Measurements from ENCODE around the gene XRCC1.
"Not testable (repeated sequence)": the region's sequence is repeated elsewhere in the genome, so short reads cannot be mapped to it uniquely, and the experiment has no call there.

The XRCC1 gene

DNA sequence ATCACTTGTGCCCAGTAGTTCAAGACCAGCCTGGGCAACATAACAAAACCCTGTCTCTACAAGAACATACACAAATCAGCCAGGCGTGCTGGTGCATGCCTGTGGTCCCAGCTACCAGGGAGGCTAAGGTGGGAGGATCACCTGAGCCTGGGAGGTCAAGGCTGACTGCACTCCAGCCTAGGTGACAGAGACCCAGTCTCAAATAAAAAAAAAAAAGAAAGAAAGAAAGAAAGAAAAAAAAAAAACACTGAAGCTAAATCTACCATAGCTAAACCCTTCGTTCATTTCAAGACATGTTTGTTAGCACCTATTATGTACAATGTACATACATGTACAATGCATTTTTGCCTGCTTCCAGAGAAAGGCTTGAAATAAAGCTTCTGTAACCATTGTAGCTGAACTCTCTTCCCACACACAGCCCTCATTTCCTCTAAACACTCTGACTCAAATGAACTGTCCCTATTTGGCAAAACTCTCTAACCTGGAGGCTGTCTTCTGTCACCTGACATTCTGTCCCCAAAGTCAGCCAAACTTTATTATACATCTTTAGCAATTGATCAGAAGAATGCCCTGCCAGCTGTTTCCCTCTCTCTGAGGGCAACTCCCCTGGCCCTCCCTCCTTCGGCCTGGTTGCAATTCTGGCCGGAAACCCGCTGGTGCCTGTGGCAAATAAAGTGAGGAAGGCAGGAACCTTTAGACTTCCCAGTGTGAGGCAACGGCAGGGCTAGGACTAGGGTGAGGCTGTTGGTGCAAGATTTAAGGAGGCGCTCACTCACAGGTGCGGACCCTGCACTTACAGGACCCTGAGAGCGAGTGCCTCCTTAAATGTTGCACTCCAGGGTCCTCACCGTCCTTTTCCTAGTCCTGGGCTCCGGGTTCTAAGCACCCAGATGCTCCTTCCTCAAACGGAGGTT, 50.1 kb downstream of the XRCC1 start:
- Histone ChIP-seq H3K9ac (ENCODE audit: low read length) (peak overlapping the region; percentile 12), H3K4me1 (ENCODE audit: control insufficient read depth, low read depth, low read length) (peaks cover 4% of the 10 kb centered on the region), H3K27ac (ENCODE audit: low read length) (no peak overlapping the region), H3K36me3 (ENCODE audit: control insufficient read depth, low read depth, low read length) (no peaks in the 10 kb centered on the region), H3K9me3 (ENCODE audit: control insufficient read depth, low read depth, low read length) (no peaks in the 10 kb centered on the region), H3K4me3 (ENCODE audit: low read length) (peak overlapping the region; percentile 85), H3K27me3 (ENCODE audit: control insufficient read depth, insufficient read depth, low read length) (peaks cover 31% of the 10 kb centered on the region)

DNA sequence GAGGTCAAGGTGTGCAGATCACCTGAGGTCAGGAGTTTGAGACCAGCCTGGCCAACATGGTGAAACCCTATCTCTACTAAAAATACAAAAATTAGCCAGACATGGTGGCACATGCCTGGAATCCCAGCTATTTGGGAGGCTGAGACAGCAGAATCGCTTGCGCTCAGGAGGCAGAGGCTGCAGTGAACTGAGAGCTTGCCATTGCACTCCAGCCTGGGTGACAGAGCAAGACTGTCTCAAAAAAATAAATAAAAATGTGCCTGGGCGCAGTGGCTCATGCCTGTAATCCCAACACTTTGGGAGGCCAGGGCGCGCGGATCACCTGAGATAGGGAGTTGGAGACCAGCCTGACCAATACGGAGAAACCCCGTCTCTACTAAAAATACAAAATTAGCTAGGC, 51.6 kb downstream of the XRCC1 start:
- H3K4me1 ChIP-seq (ENCODE audit: control insufficient read depth, low read depth, low read length); H3K4me3 ChIP-seq (ENCODE audit: low read length); H3K9me3 ChIP-seq (ENCODE audit: control insufficient read depth, low read depth, low read length); H3K36me3 ChIP-seq (ENCODE audit: control insufficient read depth, low read depth, low read length); H3K9ac ChIP-seq (ENCODE audit: low read length); H3K27ac ChIP-seq (ENCODE audit: low read length): not testable (repeated sequence)
- H3K27me3 ChIP-seq (ENCODE audit: control insufficient read depth, insufficient read depth, low read length) = peaks cover 30% of the 10 kb centered on the region

DNA sequence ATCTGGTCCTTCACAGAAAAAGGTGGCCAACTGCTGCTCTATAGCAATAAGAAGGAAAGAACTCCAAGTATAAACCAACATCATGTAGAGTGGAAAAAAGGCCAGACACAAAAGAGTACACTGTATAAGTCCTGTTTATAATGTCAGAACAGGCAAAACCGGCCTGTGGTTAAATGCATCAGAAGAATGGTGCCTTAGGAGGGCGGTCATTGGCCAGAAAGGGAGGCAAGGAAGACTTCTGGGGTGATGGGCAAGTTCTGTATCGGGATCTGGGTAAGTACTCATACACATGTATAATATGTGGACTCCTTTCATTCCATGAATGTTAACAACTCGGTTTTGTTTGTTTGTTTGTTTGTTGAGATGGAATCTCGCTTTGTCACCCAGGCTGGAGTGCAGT, 52.4 kb downstream of the XRCC1 start:
- Histone ChIP-seq H3K9ac (ENCODE audit: low read length) (no peak overlapping the region), H3K27ac (ENCODE audit: low read length) (no peak overlapping the region), H3K4me1 (ENCODE audit: control insufficient read depth, low read depth, low read length) (peaks cover 6% of the 10 kb centered on the region), H3K9me3 (ENCODE audit: control insufficient read depth, low read depth, low read length) (no peaks in the 10 kb centered on the region), H3K36me3 (ENCODE audit: control insufficient read depth, low read depth, low read length) (no peaks in the 10 kb centered on the region), H3K4me3 (ENCODE audit: low read length) (no peak overlapping the region), H3K27me3 (ENCODE audit: control insufficient read depth, insufficient read depth, low read length) (peaks cover 23% of the 10 kb centered on the region)

DNA sequence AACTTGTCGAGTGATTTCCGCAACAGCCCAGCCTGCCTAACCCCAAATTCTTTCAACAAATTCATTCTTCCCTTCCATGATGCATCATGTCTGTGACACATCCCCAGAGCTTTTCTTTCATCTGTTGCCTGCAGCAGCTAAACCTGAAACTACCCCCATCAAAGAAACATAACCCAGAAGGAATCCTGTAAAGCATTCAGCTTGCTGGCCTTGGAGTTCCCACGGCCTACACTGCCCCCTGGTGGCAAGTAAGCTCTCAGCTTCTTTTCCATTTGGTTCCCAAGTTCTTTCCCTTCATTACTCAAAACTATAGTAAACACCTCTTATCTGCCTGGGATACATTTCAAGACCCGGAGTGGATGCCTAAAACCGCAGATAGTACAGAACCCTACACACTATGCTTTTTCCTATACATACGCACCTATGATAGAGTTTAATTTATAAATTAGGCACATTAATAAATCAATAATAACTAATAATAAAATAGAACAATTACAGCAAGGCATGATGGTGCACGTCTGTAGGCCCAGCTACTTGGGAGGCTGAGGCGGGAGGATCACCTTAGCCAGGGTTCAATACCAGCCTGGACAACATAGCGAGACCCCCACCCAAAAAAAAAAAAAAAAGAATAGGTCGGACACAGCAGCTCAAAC, 55.8 kb downstream of the XRCC1 start:
- H3K4me3 ChIP-seq (ENCODE audit: low read length) = no peak overlapping the region
- H3K9ac ChIP-seq (ENCODE audit: low read length) = no peak overlapping the region
- peaks cover 3% of the 10 kb centered on the region for H3K4me1 ChIP-seq (ENCODE audit: control insufficient read depth, low read depth, low read length)
- no peaks in the 10 kb centered on the region for H3K36me3 ChIP-seq (ENCODE audit: control insufficient read depth, low read depth, low read length)
- no peak overlapping the region for H3K27ac ChIP-seq (ENCODE audit: low read length)
- no peaks in the 10 kb centered on the region for H3K9me3 ChIP-seq (ENCODE audit: control insufficient read depth, low read depth, low read length)
- H3K27me3 ChIP-seq (ENCODE audit: control insufficient read depth, insufficient read depth, low read length) = no peaks in the 10 kb centered on the region

DNA sequence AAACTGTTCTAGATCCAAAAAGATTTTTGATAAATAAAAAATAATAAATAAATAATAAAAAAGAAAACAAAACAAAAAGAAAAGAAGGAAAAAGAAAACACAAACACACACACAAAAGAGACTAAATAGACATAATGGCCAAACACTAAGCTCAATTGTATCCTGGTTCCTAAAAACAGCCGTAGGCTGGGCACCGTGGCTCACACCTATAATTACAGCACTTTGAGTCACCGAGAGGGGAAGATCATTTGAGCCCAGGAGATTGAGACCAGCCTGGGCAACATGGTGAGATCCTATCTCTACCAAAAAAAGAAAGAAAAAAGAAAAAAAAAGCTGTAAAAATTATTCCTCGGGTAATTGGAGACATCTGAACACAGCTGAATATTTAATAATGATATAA, 57.3 kb downstream of the XRCC1 start:
- Histone ChIP-seq H3K4me1 (ENCODE audit: control insufficient read depth, low read depth, low read length) (peaks cover 3% of the 10 kb centered on the region), H3K9me3 (ENCODE audit: control insufficient read depth, low read depth, low read length) (no peaks in the 10 kb centered on the region), H3K36me3 (ENCODE audit: control insufficient read depth, low read depth, low read length) (no peaks in the 10 kb centered on the region), H3K27me3 (ENCODE audit: control insufficient read depth, insufficient read depth, low read length) (no peaks in the 10 kb centered on the region), H3K9ac (ENCODE audit: low read length) (no peak overlapping the region), H3K27ac (ENCODE audit: low read length) (no peak overlapping the region), H3K4me3 (ENCODE audit: low read length) (no peak overlapping the region)

DNA sequence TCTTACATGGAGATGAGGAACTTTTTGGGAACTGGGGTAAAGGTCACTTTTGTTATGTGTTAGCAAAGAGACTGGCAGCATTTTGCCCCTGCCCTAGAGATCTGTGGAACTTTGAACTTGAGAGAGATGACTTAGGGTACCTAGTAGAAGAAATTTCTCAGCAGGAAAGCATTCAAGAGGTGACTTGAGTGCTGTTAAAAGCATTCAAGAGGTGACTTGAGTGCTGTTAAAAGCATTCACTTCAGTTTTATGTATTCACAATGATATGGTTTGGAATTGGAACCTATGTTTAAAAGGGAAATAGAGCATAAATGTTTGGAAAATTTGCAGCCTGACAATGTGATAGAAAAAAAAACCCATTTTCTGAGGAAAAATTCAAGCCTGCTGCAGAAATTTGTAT, 62.9 kb downstream of the XRCC1 start:
- not testable (repeated sequence) for H3K27ac ChIP-seq (ENCODE audit: low read length); H3K4me1 ChIP-seq (ENCODE audit: control insufficient read depth, low read depth, low read length); H3K9me3 ChIP-seq (ENCODE audit: control insufficient read depth, low read depth, low read length); H3K36me3 ChIP-seq (ENCODE audit: control insufficient read depth, low read depth, low read length); H3K9ac ChIP-seq (ENCODE audit: low read length); H3K4me3 ChIP-seq (ENCODE audit: low read length); H3K27me3 ChIP-seq (ENCODE audit: control insufficient read depth, insufficient read depth, low read length)

DNA sequence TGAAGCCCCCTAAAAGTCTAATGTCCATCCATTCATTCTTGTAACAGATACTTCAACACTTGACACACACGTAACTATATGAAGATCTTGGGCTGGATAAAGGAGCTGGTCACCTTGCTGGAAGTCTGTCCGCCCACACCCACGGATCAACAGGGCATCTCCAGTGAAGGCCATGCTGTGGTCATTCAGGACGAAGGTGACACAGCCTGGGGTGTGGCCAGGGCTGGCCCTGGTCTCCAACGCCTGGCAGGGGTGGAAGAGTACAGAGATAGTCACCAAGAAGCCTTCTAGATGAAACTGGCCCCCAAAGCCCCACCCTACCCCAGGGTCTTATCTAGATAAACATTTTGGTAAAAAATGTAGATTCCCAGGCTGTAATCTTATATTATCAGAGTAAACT, 64.0 kb downstream of the XRCC1 start:
- Histone ChIP-seq H3K27me3 (ENCODE audit: control insufficient read depth, insufficient read depth, low read length) (no peaks in the 10 kb centered on the region), H3K27ac (ENCODE audit: low read length) (no peak overlapping the region), H3K4me1 (ENCODE audit: control insufficient read depth, low read depth, low read length) (no peaks in the 10 kb centered on the region), H3K4me3 (ENCODE audit: low read length) (no peak overlapping the region), H3K9ac (ENCODE audit: low read length) (no peak overlapping the region), H3K9me3 (ENCODE audit: control insufficient read depth, low read depth, low read length) (no peaks in the 10 kb centered on the region), H3K36me3 (ENCODE audit: control insufficient read depth, low read depth, low read length) (peaks cover 4% of the 10 kb centered on the region)

DNA sequence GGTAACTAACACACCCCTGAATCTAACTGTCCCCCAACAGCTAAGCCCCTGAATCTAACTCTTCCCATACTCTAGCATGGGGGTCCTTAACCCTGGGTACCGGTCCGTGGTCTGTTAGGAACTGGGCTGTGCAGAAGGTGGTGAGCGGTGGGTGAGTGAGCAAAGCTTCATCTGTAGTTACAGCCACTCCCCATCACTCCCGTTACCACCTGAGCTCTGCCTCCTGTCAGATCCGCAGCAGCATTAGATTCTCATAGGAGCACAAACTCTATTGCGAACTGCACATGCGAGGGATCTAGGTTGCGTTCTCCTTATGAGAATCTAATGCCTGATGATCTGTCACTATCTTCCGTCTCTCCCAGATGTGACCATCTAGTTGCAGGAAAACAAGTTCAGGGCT, 64.6 kb downstream of the XRCC1 start:
- H3K9ac ChIP-seq (ENCODE audit: low read length) = no peak overlapping the region
- H3K27me3 ChIP-seq (ENCODE audit: control insufficient read depth, insufficient read depth, low read length) = no peaks in the 10 kb centered on the region

DNA sequence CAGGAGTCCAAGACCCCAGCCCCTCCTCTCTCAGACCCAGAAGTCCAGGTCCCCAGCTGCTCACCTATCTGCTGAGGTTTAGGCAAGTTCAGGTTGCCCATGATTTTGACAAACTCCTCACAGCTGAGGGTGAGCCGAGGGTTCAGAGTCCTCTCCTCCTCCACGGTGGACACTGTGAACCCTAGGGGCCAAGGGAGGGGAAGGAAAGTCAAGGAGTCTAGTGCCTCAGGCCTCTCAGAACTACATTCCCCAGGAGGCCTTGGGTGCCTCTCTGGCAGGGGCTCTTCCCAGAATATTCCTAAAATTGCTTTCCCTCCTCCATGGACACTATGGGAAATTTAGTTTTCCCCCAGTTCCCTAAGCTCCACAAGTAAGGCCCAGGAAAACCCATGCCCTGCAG, 67.4 kb downstream of the XRCC1 start:
- Histone ChIP-seq H3K4me3 (ENCODE audit: low read length) (no peak overlapping the region), H3K9ac (ENCODE audit: low read length) (no peak overlapping the region), H3K27ac (ENCODE audit: low read length) (no peak overlapping the region), H3K4me1 (ENCODE audit: control insufficient read depth, low read depth, low read length) (peaks cover 4% of the 10 kb centered on the region), H3K27me3 (ENCODE audit: control insufficient read depth, insufficient read depth, low read length) (peaks cover 14% of the 10 kb centered on the region), H3K9me3 (ENCODE audit: control insufficient read depth, low read depth, low read length) (no peaks in the 10 kb centered on the region), H3K36me3 (ENCODE audit: control insufficient read depth, low read depth, low read length) (peaks cover 4% of the 10 kb centered on the region)

More for the DNA sequence above, 64.6 kb downstream of the XRCC1 start:
- no peak overlapping the region for H3K27ac ChIP-seq (ENCODE audit: low read length)
- no peak overlapping the region for H3K4me3 ChIP-seq (ENCODE audit: low read length)
- H3K36me3 ChIP-seq (ENCODE audit: control insufficient read depth, low read depth, low read length) = peaks cover 4% of the 10 kb centered on the region
- no peaks in the 10 kb centered on the region for H3K4me1 ChIP-seq (ENCODE audit: control insufficient read depth, low read depth, low read length)
- H3K9me3 ChIP-seq (ENCODE audit: control insufficient read depth, low read depth, low read length) = no peaks in the 10 kb centered on the region

DNA sequence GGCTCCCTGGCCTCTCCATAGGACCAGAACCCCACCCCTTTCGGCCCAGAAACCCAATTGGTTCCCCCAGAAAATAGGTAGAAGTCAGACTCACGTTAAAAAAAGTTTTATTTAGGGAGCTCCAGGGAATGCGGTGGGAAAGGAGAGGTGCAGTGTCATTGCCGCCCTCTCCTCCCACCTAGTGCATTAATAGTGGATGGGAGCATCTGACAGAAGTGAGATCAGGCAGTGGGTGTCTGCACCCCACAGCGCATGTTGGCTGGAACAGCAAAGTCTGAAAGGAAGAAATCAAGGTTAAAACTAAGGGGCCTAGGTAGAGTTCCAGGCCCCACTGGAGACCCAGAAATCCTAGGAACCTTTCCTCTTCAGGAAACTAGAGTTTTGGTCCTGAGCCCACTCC, 68.7 kb downstream of the XRCC1 start:
- H3K9ac ChIP-seq (ENCODE audit: low read length) = no peak overlapping the region
- peaks cover 26% of the 10 kb centered on the region for H3K27me3 ChIP-seq (ENCODE audit: control insufficient read depth, insufficient read depth, low read length)
- no peak overlapping the region for H3K4me3 ChIP-seq (ENCODE audit: low read length)
- peaks cover 4% of the 10 kb centered on the region for H3K4me1 ChIP-seq (ENCODE audit: control insufficient read depth, low read depth, low read length)
- H3K9me3 ChIP-seq (ENCODE audit: control insufficient read depth, low read depth, low read length) = no peaks in the 10 kb centered on the region
- no peak overlapping the region for H3K27ac ChIP-seq (ENCODE audit: low read length)
- H3K36me3 ChIP-seq (ENCODE audit: control insufficient read depth, low read depth, low read length) = peaks cover 4% of the 10 kb centered on the region

DNA sequence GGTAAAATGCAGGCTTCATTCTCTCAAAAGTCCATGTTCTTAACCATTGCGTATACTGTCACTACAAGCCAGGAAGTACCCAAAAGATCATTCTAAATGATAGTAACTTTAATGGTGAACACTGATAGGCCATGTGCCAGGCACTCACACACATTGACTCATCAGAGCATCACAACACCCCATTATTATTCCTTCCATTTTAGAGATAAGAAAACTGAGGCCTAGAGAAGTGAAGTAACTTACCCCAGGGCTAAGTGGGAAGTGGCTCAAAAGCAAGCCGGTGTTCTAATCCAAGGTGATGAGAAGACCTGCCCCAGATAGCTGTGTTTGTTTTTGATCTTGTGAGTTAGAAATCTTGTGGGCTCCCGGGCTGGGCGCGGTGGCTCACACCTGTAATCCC, 69.4 kb downstream of the XRCC1 start:
- H3K27ac ChIP-seq (ENCODE audit: low read length) = no peak overlapping the region
- peaks cover 33% of the 10 kb centered on the region for H3K27me3 ChIP-seq (ENCODE audit: control insufficient read depth, insufficient read depth, low read length)
- H3K36me3 ChIP-seq (ENCODE audit: control insufficient read depth, low read depth, low read length) = peaks cover 4% of the 10 kb centered on the region
- peaks cover 4% of the 10 kb centered on the region for H3K4me1 ChIP-seq (ENCODE audit: control insufficient read depth, low read depth, low read length)
- H3K9me3 ChIP-seq (ENCODE audit: control insufficient read depth, low read depth, low read length) = no peaks in the 10 kb centered on the region
- H3K9ac ChIP-seq (ENCODE audit: low read length) = no peak overlapping the region
- H3K4me3 ChIP-seq (ENCODE audit: low read length) = no peak overlapping the region

DNA sequence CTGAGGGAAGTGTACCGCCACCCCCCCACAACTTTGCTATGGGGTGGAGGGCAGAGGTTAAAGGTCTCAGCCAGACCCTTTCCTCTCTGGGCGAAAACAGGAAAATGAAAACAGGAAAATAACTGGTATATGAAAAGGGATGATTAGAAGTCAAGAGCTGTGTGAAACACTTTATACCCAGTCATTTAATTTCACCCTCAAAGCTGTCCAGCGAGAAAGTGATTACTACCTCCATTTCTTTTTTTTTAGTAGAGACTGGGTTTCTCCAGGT, 70.2 kb downstream of the XRCC1 start:
- Histone ChIP-seq H3K27ac (ENCODE audit: low read length) (no peak overlapping the region), H3K36me3 (ENCODE audit: control insufficient read depth, low read depth, low read length) (peaks cover 4% of the 10 kb centered on the region), H3K4me1 (ENCODE audit: control insufficient read depth, low read depth, low read length) (peaks cover 4% of the 10 kb centered on the region), H3K9ac (ENCODE audit: low read length) (no peak overlapping the region), H3K4me3 (ENCODE audit: low read length) (peak overlapping the region; percentile 89), H3K9me3 (ENCODE audit: control insufficient read depth, low read depth, low read length) (no peaks in the 10 kb centered on the region), H3K27me3 (ENCODE audit: control insufficient read depth, insufficient read depth, low read length) (peaks cover 33% of the 10 kb centered on the region)

Data from iPS-18a (cell line).